K562 (cell line): ENCODE results near the gene DAP. TPM values are rescaled to one million over a fixed set of nuclear protein-coding genes. Genes with fewer than 3 reads are reported as not detected.

Experiments
- ATAC-seq: fragments of 200-7000 bp; cut with Tn5 transposase; 3 replicates; pipeline ENCODE4 v1.9.1; 2020; ENCODE audit warnings: moderate library complexity
- BruUV-seq: library from RNA; stranded (reverse); fragments of 400-500 nt; replicated peaks from 2 replicates; lab custom pipeline; 2021; lab: Mats Ljungman, UMichigan
- CTCF ChIA-PET: fragments of 300-600 bp; formaldehyde crosslinking; extraction: SDS; loops from one replicate; lab custom pipeline; 2021; ENCODE audit warnings: low intra/inter-chr PET ratio; lab: Yijun Ruan, JAX
- POLR2A ChIA-PET: fragments of 300-600, 350-650 bp; sonication (Branson Sonifier 250); formaldehyde crosslinking; extraction: SDS; loops from one replicate; lab custom pipeline; 2021; ENCODE audit warnings: antibody characterized with exemption, inconsistent platforms; lab: Yijun Ruan, JAX
- DNase-seq, 4 experiments: peaks; one replicate each; pipeline versions ENCODE4 v3.0.0 to v3.0.0-alpha.2; 2011 to 2018; ENCODE audit warnings: low spot score in 3 of 4, mixed read lengths in 3 of 4; ENCODE audit errors: extremely low read depth in 1 of 4
- FAIRE-seq: peaks from 2 replicates; lab custom pipeline; 2011; peaks lifted over from hg19 to GRCh38; lab: Jason Lieb, UNC
- H2AFZ ChIP-seq: 2 replicates; pipeline ENCODE4 v1.6.0; 2011; ENCODE audit warnings: low read depth, low read length, control low read depth, inconsistent platforms
- H3K27ac ChIP-seq: fragments of 200-600 bp; 3 replicates; pipeline ENCODE4 v1.8.0; 2011; ENCODE audit warnings: low read depth, mild to moderate bottlenecking, control low read depth, inconsistent platforms, low read length, moderate library complexity, mixed read lengths; ENCODE audit errors: extremely low read depth
- H3K27me3 ChIP-seq, 2 experiments: fragments of 300-600 bp in 1 of 2; 2 replicates in 1 of 2; 3 replicates in 1 of 2; pipeline versions ENCODE4 v1.6.0 to v1.8.0; 2011; ENCODE audit warnings: inconsistent platforms in 2 of 2, low read length in 2 of 2, mild to moderate bottlenecking in 1 of 2, mixed read lengths in 1 of 2, moderate library complexity in 1 of 2; ENCODE audit not compliant: control insufficient read depth in 2 of 2, insufficient read depth in 2 of 2
- H3K36me3 ChIP-seq: fragments of 300-600 bp; 3 replicates; pipeline ENCODE4 v1.8.0; 2011; ENCODE audit warnings: mild to moderate bottlenecking, low read length, inconsistent platforms; ENCODE audit not compliant: control insufficient read depth, insufficient read depth
- H3K4me1 ChIP-seq, 2 experiments: fragments of 200-600 bp in 1 of 2; replicated peaks in 1 of 2; 2 replicates in 1 of 2; 3 replicates in 1 of 2; pipeline versions ENCODE4 v1.5.1 to v1.8.0; 2011; ENCODE audit warnings: inconsistent platforms in 2 of 2, low read length in 2 of 2, mild to moderate bottlenecking in 1 of 2, mixed read lengths in 1 of 2, moderate library complexity in 1 of 2; ENCODE audit not compliant: control insufficient read depth in 2 of 2, insufficient read depth in 2 of 2
- H3K4me2 ChIP-seq: 2 replicates; pipeline ENCODE4 v1.6.1; 2011; ENCODE audit warnings: low read length, control low read depth, inconsistent platforms, mixed read lengths; ENCODE audit not compliant: insufficient read depth
- H3K4me3 ChIP-seq: fragments of 200-600 bp; sonication (generic), shearing (Covaris generic); 2 replicates; pipeline ENCODE4 v1.5.1; 2016; ENCODE audit warnings: control low read depth, inconsistent platforms
- H3K79me2 ChIP-seq: fragments of 200-600 bp; 3 replicates; pipeline ENCODE4 v1.8.0; 2011; ENCODE audit warnings: low read length, inconsistent platforms; ENCODE audit not compliant: control insufficient read depth, insufficient read depth
- H3K9ac ChIP-seq, 2 experiments: 2 replicates each; pipeline versions ENCODE4 v1.6.0 to v1.6.1; 2011; ENCODE audit warnings: low read depth in 2 of 2, low read length in 2 of 2, control low read depth in 1 of 2, inconsistent platforms in 1 of 2, mild to moderate bottlenecking in 1 of 2, mixed read lengths in 1 of 2; ENCODE audit not compliant: insufficient read depth in 1 of 2
- H3K9me1 ChIP-seq: one replicate; pipeline ENCODE4 v1.6.0; 2011; ENCODE audit warnings: inconsistent platforms, mild to moderate bottlenecking, low read length, moderate library complexity; ENCODE audit not compliant: control insufficient read depth, insufficient read depth
- H3K9me3 ChIP-seq: replicated peaks from 2 replicates; pipeline ENCODE4 v1.5.1; 2011; ENCODE audit warnings: low read depth, low read length, inconsistent platforms; ENCODE audit not compliant: control insufficient read depth, insufficient read depth
- H4K20me1 ChIP-seq: replicated peaks from 2 replicates; pipeline ENCODE4 v1.6.1; 2011; ENCODE audit warnings: low read length, inconsistent platforms, mixed read lengths; ENCODE audit not compliant: control insufficient read depth, insufficient read depth
- POLR2G ChIP-seq: fragments of 200-400 bp; formaldehyde crosslinking; IDR thresholded peaks from 2 replicates; pipeline ENCODE4 v1.6.1; 2017; ENCODE audit warnings: low read depth, mild to moderate bottlenecking, antibody characterized with exemption, low read length, moderate library complexity
- RNF219 ChIP-seq: fragments of 250-450 bp; sonication (Bioruptor Pico); IDR thresholded peaks from 2 replicates; pipeline ENCODE4 v1.5.0; 2022; ENCODE audit warnings: mild to moderate bottlenecking
- WGBS: fragments of 100-300 bp; shearing (Covaris generic); methylation state at CpG from one replicate; pipeline ENCODE4 v1.1.6; 2016; ENCODE audit warnings: low coverage, mixed read lengths; ENCODE audit not compliant: insufficient coverage; ENCODE audit errors: missing lambda C conversion rate; 5-methylcytosine and 5-hydroxymethylcytosine counted together
- in situ Hi-C: fragments of 300-500 bp; cut with MboI; formaldehyde crosslinking; loops from 4 replicates; pipeline ENCODE4 v1.15.0; 2018; ENCODE audit warnings: inconsistent platforms, mixed read lengths
- intact Hi-C: fragments of 100-400 bp; cut with micrococcal nuclease; formaldehyde crosslinking; loops from 2 replicates; pipeline ENCODE4 v1.14.2; 2022
- polyA plus RNA-seq, 8 experiments: library from polyadenylated mRNA; depleted of rRNA in 4 of 8; stranded (reverse) in 5 of 8; unstranded in 3 of 8; fragments of >200 nt; fragmentation: Nextera tagmentation in 2 of 8; fragmentation: Illumina TruSeq in 1 of 8; extraction: Ambion mirVana in 2 of 8; extraction: Trizol in 1 of 8; gene quantifications; 2 replicates each; pipeline versions ENCODE4 v1.2.1 to v1.2.3, GENCODE V29; 2011 to 2014; ENCODE audit warnings: inconsistent platforms in 1 of 8, missing spikeins in 1 of 8
- total RNA-seq, 7 experiments: library from RNA; depleted of rRNA in 6 of 7; stranded (reverse); fragments of >200 nt in 6 of 7; fragmentation: Illumina TruSeq in 2 of 7; extraction: Trizol in 2 of 7; gene quantifications; 2 replicates each; pipeline versions ENCODE4 v1.2.1 to v1.2.3, GENCODE V29; 2011 to 2021; ENCODE audit warnings: low replicate concordance in 1 of 7

Gene DAP
- total and polyA plus RNA-seq, 9 of the 15 experiments (the other 6 are each of a cell fraction or from before 2014, with no cell fraction given) = 14.1 to 151 (median 34.5) TPM

DNA sequence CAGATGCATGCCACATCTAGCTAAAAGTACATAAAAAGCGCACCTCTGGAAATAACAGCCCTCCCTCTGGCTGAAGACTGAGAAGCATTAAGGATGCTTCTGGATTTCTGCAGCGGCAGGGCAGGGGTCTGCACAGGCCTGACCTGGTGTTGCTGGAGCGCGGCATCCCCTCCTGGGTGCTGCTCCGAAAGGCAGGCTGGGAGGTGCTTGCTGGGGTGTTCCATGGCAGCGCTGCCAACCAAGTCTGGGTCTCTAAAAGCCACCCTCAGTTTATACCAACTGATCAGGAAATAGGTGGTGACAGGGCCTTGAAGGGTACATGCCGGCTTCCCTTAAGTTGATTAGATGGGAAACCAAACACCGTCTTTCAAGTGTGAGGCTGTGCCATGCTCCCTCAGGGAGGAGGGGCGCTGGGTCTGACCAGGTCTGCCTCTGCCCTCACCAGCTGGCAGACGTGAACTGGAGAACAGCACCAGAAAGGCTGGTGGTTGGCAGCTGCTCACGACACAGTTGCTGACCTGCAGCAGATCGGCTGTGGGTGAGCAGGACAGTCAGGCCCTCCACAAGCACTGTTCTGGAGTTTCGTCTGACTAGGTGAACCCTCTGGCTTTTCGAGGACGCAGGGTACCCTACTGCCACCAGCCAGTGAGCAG is 81.6 kb downstream of the DAP start:
- peaks cover 0 to 12% of the 10 kb centered on the region in 2 experiments; a peak in 4 of 5 replicates for H3K27me3 ChIP-seq
- H4K20me1 ChIP-seq = peaks cover 15% of the 10 kb centered on the region
- ChIA-PET POLR2A (interaction anchor here (0.7 to 1.6 kb wide), 4 partner anchors 10 to 23 kb away, joined by 3 to 5 read pairs (median 4); no protein-coding TSS in a partner anchor), CTCF (no interaction called here)
- no peaks in the 10 kb centered on the region for H3K79me2 ChIP-seq
- no peaks in the 10 kb centered on the region for H3K4me1 ChIP-seq
- DNase-seq = no peak
- H3K4me3 ChIP-seq = no peak overlapping the region
- peaks cover 60% of the 10 kb centered on the region; the same call in 2 of the 3 replicates for H3K36me3 ChIP-seq
- no peaks in the 10 kb centered on the region for H3K9me1 ChIP-seq
- H3K9me3 ChIP-seq = no peaks in the 10 kb centered on the region
- no TSS peak for BruUV-seq
- no peak overlapping the region for H3K9ac ChIP-seq
- intact Hi-C loops = no loop called here
- in situ Hi-C loops = no loop called here
- FAIRE-seq = no peak
- 89% methylated on average over 15 of the region's 15 CpGs for WGBS
- ATAC-seq = no peak
- no peak overlapping the region for H3K27ac ChIP-seq
- no peak overlapping the region for H3K4me2 ChIP-seq
- TF ChIP-seq RNF219 (no peak), POLR2G (peak; percentile 38; the same call in 1 of the 2 replicates)
- H2AFZ ChIP-seq = no peak overlapping the region
